HFFc6 (cell line): ENCODE data around the gene LIX1. TPM values are rescaled to one million over a fixed set of nuclear protein-coding genes. Genes with fewer than 3 reads are reported as not detected.

Experiments
- DNase-seq: peaks from one replicate; pipeline ENCODE4 v3.0.0-alpha.2; 2018
- H3K27ac Mint-ChIP-seq: 2 replicates; pipeline ENCODE4 v1.8.0; 2020; ENCODE audit warnings: mild to moderate bottlenecking, mixed read lengths
- H3K27me3 Mint-ChIP-seq: 2 replicates; pipeline ENCODE4 v1.8.0; 2021; ENCODE audit warnings: mild to moderate bottlenecking, moderate library complexity, mixed read lengths; ENCODE audit not compliant: insufficient read depth
- H3K36me3 Mint-ChIP-seq: 2 replicates; pipeline ENCODE4 v1.8.0; 2021; ENCODE audit warnings: low read depth, mixed read lengths
- H3K4me1 Mint-ChIP-seq: 2 replicates; pipeline ENCODE4 v1.8.0; 2020; ENCODE audit warnings: low read depth, mixed read lengths
- H3K4me3 Mint-ChIP-seq: 2 replicates; pipeline ENCODE4 v1.8.0; 2020; ENCODE audit warnings: mild to moderate bottlenecking, moderate library complexity, mixed read lengths
- H3K9me3 Mint-ChIP-seq: 2 replicates; pipeline ENCODE4 v1.8.0; 2020; ENCODE audit warnings: mild to moderate bottlenecking, mixed read lengths
- CTCF ChIP-seq: fragments of 200-600 bp; sonication (generic); IDR thresholded peaks from 2 replicates; pipeline ENCODE4 v1.5.0; 2021; ENCODE audit warnings: antibody characterized with exemption, mild to moderate bottlenecking
- total RNA-seq, 6 experiments: library from RNA; stranded (reverse); fragmentation: NEBNext Ultra II Directional; extraction: Animal tissue kit (Norgen Biotek cat#: 25700); gene quantifications; 2 replicates in 1 of 6; 3 replicates in 5 of 6; pipeline ENCODE4 v1.2.3, GENCODE V29; 2021

Gene LIX1
- total RNA-seq, 6 experiments from 2014 or later = not detected

- no peak for DNase-seq
- H3K4me3 Mint-ChIP-seq = no peak overlapping the region
- H3K27ac Mint-ChIP-seq = no peak overlapping the region
- no peaks in the 10 kb centered on the region for H3K4me1 Mint-ChIP-seq
- H3K36me3 Mint-ChIP-seq = no peaks in the 10 kb centered on the region
- no peak for TF ChIP-seq CTCF
- H3K27me3 Mint-ChIP-seq = peaks cover 19% of the 10 kb centered on the region
- H3K9me3 Mint-ChIP-seq = no peaks in the 10 kb centered on the region
Measured at GRCh38 chr5:97125125-97125683, 17.2 kb downstream of the LIX1 start.

GRCh38 chr5:97124335-97124734 lies 18.1 kb downstream of the LIX1 start:
- Mint-ChIP-seq H3K4me3 (no peak overlapping the region), H3K4me1 (no peaks in the 10 kb centered on the region), H3K36me3 (no peaks in the 10 kb centered on the region), H3K27ac (no peak overlapping the region), H3K27me3 (peaks cover 19% of the 10 kb centered on the region), H3K9me3 (no peaks in the 10 kb centered on the region)
- DNase-seq = no peak
- no peak for TF ChIP-seq CTCF

GRCh38 chr5:97121848-97122247 lies 20.6 kb downstream of the LIX1 start:
- no peak overlapping the region for H3K27ac Mint-ChIP-seq
- no peak for DNase-seq
- H3K36me3 Mint-ChIP-seq = no peaks in the 10 kb centered on the region
- no peaks in the 10 kb centered on the region for H3K9me3 Mint-ChIP-seq
- no peaks in the 10 kb centered on the region for H3K4me1 Mint-ChIP-seq
- no peak overlapping the region for H3K4me3 Mint-ChIP-seq
- H3K27me3 Mint-ChIP-seq = peaks cover 13% of the 10 kb centered on the region
- no peak for TF ChIP-seq CTCF

- no peak for DNase-seq
- Mint-ChIP-seq H3K4me1 (no peaks in the 10 kb centered on the region), H3K27ac (no peak overlapping the region), H3K4me3 (no peak overlapping the region), H3K9me3 (no peaks in the 10 kb centered on the region), H3K27me3 (peaks cover 16% of the 10 kb centered on the region), H3K36me3 (no peaks in the 10 kb centered on the region)
- no peak for TF ChIP-seq CTCF
Measured at GRCh38 chr5:97120195-97120594, 22.2 kb downstream of the LIX1 start.

GRCh38 chr5:97119007-97119390 lies 23.4 kb downstream of the LIX1 start:
- no peak for TF ChIP-seq CTCF
- Mint-ChIP-seq H3K4me1 (no peaks in the 10 kb centered on the region), H3K36me3 (no peaks in the 10 kb centered on the region), H3K4me3 (no peak overlapping the region), H3K27me3 (peaks cover 18% of the 10 kb centered on the region), H3K9me3 (no peaks in the 10 kb centered on the region), H3K27ac (no peak overlapping the region)
- DNase-seq = no peak
